Germinal center (tissue), 1 donor: ENCODE measurements around the gene RNF40.
"Not testable (repeated sequence)": the region's sequence is repeated elsewhere in the genome, so short reads cannot be mapped to it uniquely, and the experiment has no call there.

Experiments used
- DNase-seq: peaks from one replicate; pipeline ENCODE4 v3.0.0; 2012; ENCODE audit warnings: mixed read lengths, low spot score

The RNF40 gene

GRCh38 chr16:30782486-30783279 lies 20.6 kb downstream of the RNF40 start:
- no peak for DNase-seq

- DNase-seq = no peak
Measured at GRCh38 chr16:30783280-30784109, 21.4 kb downstream of the RNF40 start.

GRCh38 chr16:30784215-30784614 lies 22.1 kb downstream of the RNF40 start:
- DNase-seq = no peak

- no peak for DNase-seq
Measured at GRCh38 chr16:30785126-30786106, 23.3 kb downstream of the RNF40 start.

GRCh38 chr16:30786115-30786935 lies 24.2 kb downstream of the RNF40 start:
- DNase-seq = no peak

- no peak for DNase-seq
Measured at GRCh38 chr16:30786936-30787612, 25.0 kb downstream of the RNF40 start, which contains the start of gene ZNF629. TSS of gene ZNF629 (minus strand) at chr16:30787205. CDS start at chr16:30784482, 2,723 bp downstream.

GRCh38 chr16:30787613-30788378 lies 25.7 kb downstream of the RNF40 start:
- no peak for DNase-seq

- DNase-seq = no peak
Measured at GRCh38 chr16:30793508-30794069, 31.5 kb downstream of the RNF40 start.

GRCh38 chr16:30794634-30795033 lies 32.5 kb downstream of the RNF40 start:
- no peak for DNase-seq

- DNase-seq = no peak
Measured at GRCh38 chr16:30797670-30798309, 35.7 kb downstream of the RNF40 start.

GRCh38 chr16:30802936-30803335 lies 40.8 kb downstream of the RNF40 start:
- DNase-seq = no peak

- DNase-seq = no peak
Measured at GRCh38 chr16:30805056-30805369, 42.9 kb downstream of the RNF40 start.

- DNase-seq = peak; percentile 47
Measured at GRCh38 chr16:30805370-30806169, 43.4 kb downstream of the RNF40 start.

- DNase-seq = no peak
Measured at GRCh38 chr16:30808146-30808545, 46.0 kb downstream of the RNF40 start.

GRCh38 chr16:30808890-30809426 lies 46.8 kb downstream of the RNF40 start:
- DNase-seq = not testable (repeated sequence)

GRCh38 chr16:30809675-30810074 lies 47.6 kb downstream of the RNF40 start:
- DNase-seq = not testable (repeated sequence)

- DNase-seq = no peak
Measured at GRCh38 chr16:30813821-30814189, 51.7 kb downstream of the RNF40 start.

- no peak for DNase-seq
Measured at GRCh38 chr16:30816769-30817168, 54.6 kb downstream of the RNF40 start.
